ENCODE results near the gene RGL4.

GRCh38 chr22:23712256-23712655 lies 21.4 kb downstream of the RGL4 start:
- no peak for TF ChIP-seq FOXK2 (IDR thresholded peaks at IDR 0.05)
- no peak for TF ChIP-seq SP1 (IDR thresholded peaks at IDR 0.05)
- TF ChIP-seq ARNT (IDR thresholded peaks at IDR 0.05), result no peak
- TF ChIP-seq LEF1 (IDR thresholded peaks at IDR 0.05; ENCODE audit: borderline replicate concordance), result no peak
- no peak for TF ChIP-seq NFRKB (IDR thresholded peaks at IDR 0.05)
- TF ChIP-seq ZNF384 (IDR thresholded peaks at IDR 0.05), result no peak
- TF ChIP-seq HDGF (IDR thresholded peaks at IDR 0.05; ENCODE audit: borderline replicate concordance), result no peak
- no peak for TF ChIP-seq ELF4 (IDR thresholded peaks at IDR 0.05)
- TF ChIP-seq L3MBTL2 (conservative IDR thresholded peaks at IDR 0.05), result no peak
- TF ChIP-seq FOXA1 (IDR thresholded peaks at IDR 0.05), result no peak
- no peak for TF ChIP-seq BHLHE40 (IDR thresholded peaks at IDR 0.05; ENCODE audit: borderline replicate concordance)
- TF ChIP-seq TARDBP (IDR thresholded peaks at IDR 0.05), result no peak
- TF ChIP-seq FOXM1 (IDR thresholded peaks at IDR 0.05; ENCODE audit: borderline replicate concordance), result no peak
- no peak for TF ChIP-seq SUZ12 (IDR thresholded peaks at IDR 0.05)

Measured in HEK293T (cell line).